Esophagus squamous epithelium (tissue), 4 donors: Measurements from ENCODE around the gene YES1.

Source experiments
- POLR2A ChIP-seq, 4 donors: fragments of 450-650 bp; IDR thresholded peaks; one replicate each; pipeline ENCODE4 v1.6.1; 2017; ENCODE audit warnings: antibody characterized with exemption in 4 of 4, mild to moderate bottlenecking in 4 of 4, moderate library complexity in 3 of 4
- TF ChIP-seq, protein P1 (sequence below), 6 experiments: fragments of 450-650 bp in 4 of 6; fragments of 200-600 bp in 2 of 6; sonication (generic) in 2 of 6; IDR thresholded peaks; one replicate each; pipeline ENCODE4 v1.5.1; 2016 to 2019; ENCODE audit warnings: antibody characterized with exemption in 6 of 6, mild to moderate bottlenecking in 4 of 6, moderate library complexity in 4 of 6

DNA sequence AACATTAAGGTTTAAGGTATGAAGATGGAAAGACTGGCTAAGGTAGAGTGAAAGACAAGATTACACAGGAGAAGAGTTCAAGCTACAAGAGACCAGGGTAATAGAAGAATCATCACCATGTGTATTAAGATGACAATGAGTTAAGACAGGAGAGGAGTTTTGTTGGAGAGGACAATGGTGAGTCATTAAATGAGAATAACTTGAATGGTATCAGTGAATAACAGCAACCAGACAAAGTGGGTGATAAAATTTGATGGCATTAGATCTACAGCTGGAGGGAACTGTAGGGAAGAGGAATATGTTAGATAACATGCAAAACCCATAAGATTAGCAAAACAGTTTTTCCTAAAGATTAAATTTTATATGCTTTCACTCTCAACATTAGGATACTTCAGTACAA lies 80.9 kb downstream of the YES1 start:
- TF ChIP-seq POLR2A (IDR thresholded peaks at IDR 0.05), result no peak
- TF ChIP-seq, protein P1, sequence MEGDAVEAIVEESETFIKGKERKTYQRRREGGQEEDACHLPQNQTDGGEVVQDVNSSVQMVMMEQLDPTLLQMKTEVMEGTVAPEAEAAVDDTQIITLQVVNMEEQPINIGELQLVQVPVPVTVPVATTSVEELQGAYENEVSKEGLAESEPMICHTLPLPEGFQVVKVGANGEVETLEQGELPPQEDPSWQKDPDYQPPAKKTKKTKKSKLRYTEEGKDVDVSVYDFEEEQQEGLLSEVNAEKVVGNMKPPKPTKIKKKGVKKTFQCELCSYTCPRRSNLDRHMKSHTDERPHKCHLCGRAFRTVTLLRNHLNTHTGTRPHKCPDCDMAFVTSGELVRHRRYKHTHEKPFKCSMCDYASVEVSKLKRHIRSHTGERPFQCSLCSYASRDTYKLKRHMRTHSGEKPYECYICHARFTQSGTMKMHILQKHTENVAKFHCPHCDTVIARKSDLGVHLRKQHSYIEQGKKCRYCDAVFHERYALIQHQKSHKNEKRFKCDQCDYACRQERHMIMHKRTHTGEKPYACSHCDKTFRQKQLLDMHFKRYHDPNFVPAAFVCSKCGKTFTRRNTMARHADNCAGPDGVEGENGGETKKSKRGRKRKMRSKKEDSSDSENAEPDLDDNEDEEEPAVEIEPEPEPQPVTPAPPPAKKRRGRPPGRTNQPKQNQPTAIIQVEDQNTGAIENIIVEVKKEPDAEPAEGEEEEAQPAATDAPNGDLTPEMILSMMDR (IDR thresholded peaks at IDR 0.05), result no peak
